Type B pancreatic cell (in vitro differentiated cells): ENCODE data around the gene ARHGEF16. TPM values are rescaled to one million over a fixed set of nuclear protein-coding genes. Genes with fewer than 3 reads are reported as not detected.

Source experiments
- DNase-seq: peaks from one replicate; pipeline ENCODE4 v3.0.0; 2021; ENCODE audit warnings: mixed read lengths; ENCODE audit not compliant: unreplicated experiment; ENCODE audit errors: extremely low spot score
- H3K27ac Mint-ChIP-seq: 2 replicates; pipeline ENCODE4 v1.8.0; 2021; ENCODE audit warnings: mild to moderate bottlenecking, mixed read lengths
- H3K27me3 Mint-ChIP-seq: 2 replicates; pipeline ENCODE4 v1.8.0; 2021; ENCODE audit warnings: mixed read lengths
- H3K36me3 Mint-ChIP-seq: 2 replicates; pipeline ENCODE4 v1.8.0; 2021; ENCODE audit warnings: mixed read lengths
- H3K4me1 Mint-ChIP-seq: one replicate; pipeline ENCODE4 v1.8.0; 2021; ENCODE audit warnings: mixed read lengths; ENCODE audit not compliant: unreplicated experiment
- H3K4me3 Mint-ChIP-seq: 2 replicates; pipeline ENCODE4 v1.8.0; 2021; ENCODE audit warnings: mild to moderate bottlenecking, mixed read lengths
- H3K9me3 Mint-ChIP-seq: 2 replicates; pipeline ENCODE4 v1.8.0; 2021; ENCODE audit warnings: mixed read lengths
- CTCF ChIP-seq: fragments of 200-600 bp; sonication (generic); conservative IDR thresholded peaks from 2 replicates; pipeline ENCODE4 v1.5.0; 2021; ENCODE audit warnings: antibody characterized with exemption, mild to moderate bottlenecking
- total RNA-seq: library from RNA; stranded (reverse); gene quantifications from 2 replicates; pipeline ENCODE4 v1.2.1, GENCODE V29; 2021; ENCODE audit warnings: low replicate concordance

The ARHGEF16 gene
- total RNA-seq, 1 donor from 2014 or later: 16.1 TPM

- Mint-ChIP-seq H3K36me3 (no peaks in the 10 kb centered on the region), H3K27me3 (peaks cover 9% of the 10 kb centered on the region), H3K9me3 (no peaks in the 10 kb centered on the region), H3K4me1 (no peaks in the 10 kb centered on the region), H3K4me3 (no peak overlapping the region), H3K27ac (no peak overlapping the region)
- peak; percentile 46 for TF ChIP-seq CTCF
- no peak for DNase-seq
Measured at GRCh38 chr1:3413975-3414710, 40.3 kb upstream of the ARHGEF16 start.

- no peak overlapping the region for H3K4me3 Mint-ChIP-seq
- peaks cover 15% of the 10 kb centered on the region for H3K27me3 Mint-ChIP-seq
- no peak for TF ChIP-seq CTCF
- no peaks in the 10 kb centered on the region for H3K36me3 Mint-ChIP-seq
- peaks cover 11% of the 10 kb centered on the region for H3K4me1 Mint-ChIP-seq
- H3K27ac Mint-ChIP-seq: no peak overlapping the region
- no peak for DNase-seq
- no peaks in the 10 kb centered on the region for H3K9me3 Mint-ChIP-seq
Measured at GRCh38 chr1:3415260-3416090, 39.0 kb upstream of the ARHGEF16 start.

- peaks cover 19% of the 10 kb centered on the region for H3K27me3 Mint-ChIP-seq
- peaks cover 27% of the 10 kb centered on the region for H3K4me1 Mint-ChIP-seq
- peak; percentile 77 for TF ChIP-seq CTCF
- H3K9me3 Mint-ChIP-seq: no peaks in the 10 kb centered on the region
- no peaks in the 10 kb centered on the region for H3K36me3 Mint-ChIP-seq
- no peak overlapping the region for H3K4me3 Mint-ChIP-seq
- DNase-seq: no peak
- no peak overlapping the region for H3K27ac Mint-ChIP-seq
Measured at GRCh38 chr1:3417082-3417739, 37.3 kb upstream of the ARHGEF16 start.

- Mint-ChIP-seq H3K36me3 (no peaks in the 10 kb centered on the region), H3K9me3 (no peaks in the 10 kb centered on the region), H3K27ac (no peak overlapping the region), H3K27me3 (peaks cover 19% of the 10 kb centered on the region), H3K4me3 (no peak overlapping the region), H3K4me1 (peaks cover 28% of the 10 kb centered on the region)
- no peak for DNase-seq
- no peak for TF ChIP-seq CTCF
Measured at GRCh38 chr1:3417934-3418333, 36.5 kb upstream of the ARHGEF16 start.

- TF ChIP-seq CTCF: no peak
- no peaks in the 10 kb centered on the region for H3K36me3 Mint-ChIP-seq
- no peak overlapping the region for H3K27ac Mint-ChIP-seq
- H3K27me3 Mint-ChIP-seq: peaks cover 16% of the 10 kb centered on the region
- peaks cover 28% of the 10 kb centered on the region for H3K4me1 Mint-ChIP-seq
- no peak for DNase-seq
- no peak overlapping the region for H3K4me3 Mint-ChIP-seq
- H3K9me3 Mint-ChIP-seq: no peaks in the 10 kb centered on the region
Measured at GRCh38 chr1:3418600-3418999, 35.9 kb upstream of the ARHGEF16 start.
